Endothelial cell (in vitro differentiated cells): ENCODE measurements around the gene PTGES. TPM values are rescaled to one million over a fixed set of nuclear protein-coding genes. Genes with fewer than 3 reads are reported as not detected.
"Not testable (repeated sequence)": the region's sequence is repeated elsewhere in the genome, so short reads cannot be mapped to it uniquely, and the experiment has no call there.

Source experiments
- DNase-seq: peaks from one replicate; pipeline ENCODE4 v3.0.0; 2021; ENCODE audit warnings: low spot score
- H3K27ac Mint-ChIP-seq: one replicate; pipeline ENCODE4 v1.8.0; 2021; ENCODE audit warnings: mixed read lengths, inconsistent platforms; ENCODE audit not compliant: unreplicated experiment
- H3K27me3 Mint-ChIP-seq: one replicate; pipeline ENCODE4 v1.8.0; 2021; ENCODE audit warnings: mild to moderate bottlenecking, moderate library complexity, mixed read lengths, inconsistent platforms; ENCODE audit not compliant: unreplicated experiment
- H3K36me3 Mint-ChIP-seq: one replicate; pipeline ENCODE4 v1.8.0; 2021; ENCODE audit warnings: mild to moderate bottlenecking, low read depth, mixed read lengths, inconsistent platforms; ENCODE audit not compliant: unreplicated experiment
- H3K4me1 Mint-ChIP-seq: one replicate; pipeline ENCODE4 v1.8.0; 2021; ENCODE audit warnings: mild to moderate bottlenecking, mixed read lengths, inconsistent platforms; ENCODE audit not compliant: unreplicated experiment
- H3K4me3 Mint-ChIP-seq: one replicate; pipeline ENCODE4 v1.8.0; 2021; ENCODE audit warnings: mild to moderate bottlenecking, mixed read lengths, inconsistent platforms; ENCODE audit not compliant: unreplicated experiment
- H3K9me3 Mint-ChIP-seq: one replicate; pipeline ENCODE4 v1.8.0; 2021; ENCODE audit warnings: mixed read lengths, inconsistent platforms; ENCODE audit not compliant: unreplicated experiment
- CTCF ChIP-seq: fragments of 200-600 bp; sonication (generic); IDR thresholded peaks from one replicate; pipeline ENCODE4 v1.5.0; 2021; ENCODE audit warnings: antibody characterized with exemption; ENCODE audit not compliant: unreplicated experiment
- total RNA-seq: library from RNA; stranded (reverse); fragmentation: NEBNext Ultra II Directional; extraction: Animal tissue kit (Norgen Biotek cat#: 25700); gene quantifications from one replicate; pipeline ENCODE4 v1.2.1, GENCODE V29; 2021; ENCODE audit not compliant: unreplicated experiment

Gene PTGES
- total RNA-seq, 1 donor from 2014 or later: 0.15 TPM

GRCh38 chr9:129761901-129762369 lies 9.1 kb upstream of the PTGES start:
- DNase-seq: no peak
- peaks cover 3% of the 10 kb centered on the region for H3K4me1 Mint-ChIP-seq
- no peak overlapping the region for H3K27ac Mint-ChIP-seq
- no peak for TF ChIP-seq CTCF
- peaks cover 3% of the 10 kb centered on the region for H3K27me3 Mint-ChIP-seq
- H3K36me3 Mint-ChIP-seq: no peaks in the 10 kb centered on the region
- H3K9me3 Mint-ChIP-seq: no peaks in the 10 kb centered on the region
- H3K4me3 Mint-ChIP-seq: no peak overlapping the region

- no peak for DNase-seq
- no peak for TF ChIP-seq CTCF
- H3K4me3 Mint-ChIP-seq: no peak overlapping the region
- no peaks in the 10 kb centered on the region for H3K9me3 Mint-ChIP-seq
- H3K27me3 Mint-ChIP-seq: peaks cover 3% of the 10 kb centered on the region
- no peak overlapping the region for H3K27ac Mint-ChIP-seq
- H3K4me1 Mint-ChIP-seq: peaks cover 3% of the 10 kb centered on the region
- H3K36me3 Mint-ChIP-seq: no peaks in the 10 kb centered on the region
Observed at GRCh38 chr9:129761293-129761900, 8.6 kb upstream of the PTGES start.

GRCh38 chr9:129760784-129761183 lies 7.9 kb upstream of the PTGES start:
- DNase-seq, H3K27ac Mint-ChIP-seq, H3K9me3 Mint-ChIP-seq, H3K27me3 Mint-ChIP-seq, H3K36me3 Mint-ChIP-seq, H3K4me3 Mint-ChIP-seq, H3K4me1 Mint-ChIP-seq: not testable (repeated sequence)

GRCh38 chr9:129759804-129760502 lies 7.1 kb upstream of the PTGES start:
- H3K4me3 Mint-ChIP-seq: no peak overlapping the region
- no peaks in the 10 kb centered on the region for H3K36me3 Mint-ChIP-seq
- H3K9me3 Mint-ChIP-seq: no peaks in the 10 kb centered on the region
- no peak for TF ChIP-seq CTCF
- DNase-seq: no peak
- no peak overlapping the region for H3K27ac Mint-ChIP-seq
- H3K4me1 Mint-ChIP-seq: peaks cover 3% of the 10 kb centered on the region
- peaks cover 3% of the 10 kb centered on the region for H3K27me3 Mint-ChIP-seq

- Mint-ChIP-seq H3K4me1 (peaks cover 3% of the 10 kb centered on the region), H3K27me3 (peaks cover 3% of the 10 kb centered on the region), H3K9me3 (no peaks in the 10 kb centered on the region), H3K4me3 (no peak overlapping the region), H3K36me3 (no peaks in the 10 kb centered on the region), H3K27ac (no peak overlapping the region)
- no peak for TF ChIP-seq CTCF
- DNase-seq: no peak
Observed at GRCh38 chr9:129759319-129759718, 6.5 kb upstream of the PTGES start.
